Liver (tissue), 9 donors: ENCODE data around the gene MEF2D. TPM values are rescaled to one million over a fixed set of nuclear protein-coding genes. Genes with fewer than 3 reads are reported as not detected.

Experiments
- DNase-seq: peaks from one replicate; pipeline ENCODE4 v3.0.0-alpha.2; 2017; ENCODE audit warnings: low spot score
- H3K27ac ChIP-seq, 2 donors: one replicate each; pipeline ENCODE4 v1.7.0; 2013; ENCODE audit warnings: inconsistent platforms in 2 of 2, low read length in 2 of 2, control low read depth in 1 of 2, low read depth in 1 of 2, mild to moderate bottlenecking in 1 of 2
- H3K27me3 ChIP-seq, 4 donors: one replicate each; pipeline versions ENCODE4 v1.6.1 to v1.7.0; 2013; ENCODE audit warnings: low read length in 3 of 4, inconsistent platforms in 1 of 4, mild to moderate bottlenecking in 1 of 4, moderate library complexity in 1 of 4; ENCODE audit not compliant: control insufficient read depth in 4 of 4, insufficient read depth in 4 of 4
- H3K36me3 ChIP-seq, 4 donors: one replicate each; pipeline versions ENCODE4 v1.6.1 to v1.7.0; 2013; ENCODE audit warnings: low read length in 3 of 4, mild to moderate bottlenecking in 3 of 4, low read depth in 1 of 4, moderate library complexity in 1 of 4; ENCODE audit not compliant: control insufficient read depth in 4 of 4, insufficient read depth in 3 of 4
- H3K4me1 ChIP-seq, 4 donors: one replicate each; pipeline versions ENCODE4 v1.6.1 to v1.7.0; 2013; ENCODE audit warnings: low read length in 3 of 4, mild to moderate bottlenecking in 3 of 4, moderate library complexity in 1 of 4; ENCODE audit not compliant: control insufficient read depth in 4 of 4, insufficient read depth in 4 of 4
- H3K4me3 ChIP-seq, 3 donors: one replicate each; pipeline versions ENCODE4 v1.6.1 to v1.7.0; 2013; ENCODE audit warnings: low read length in 3 of 3, control low read depth in 1 of 3, low read depth in 1 of 3, mild to moderate bottlenecking in 1 of 3
- H3K9ac ChIP-seq, 2 donors: one replicate each; pipeline ENCODE4 v1.7.0; 2013; ENCODE audit warnings: low read length in 2 of 2, mild to moderate bottlenecking in 2 of 2, moderate library complexity in 2 of 2, control low read depth in 1 of 2, low read depth in 1 of 2
- H3K9me3 ChIP-seq, 4 donors: one replicate each; pipeline versions ENCODE4 v1.6.1 to v1.7.0; 2013; ENCODE audit warnings: low read length in 3 of 4; ENCODE audit not compliant: control insufficient read depth in 4 of 4
- ATF3 ChIP-seq: IDR thresholded peaks from 2 replicates; pipeline ENCODE4 v1.6.1; 2016; ENCODE audit warnings: antibody characterized with exemption
- FOXA1 ChIP-seq: IDR thresholded peaks from 2 replicates; pipeline ENCODE4 v1.6.1; 2016; ENCODE audit warnings: antibody characterized with exemption
- FOXA2 ChIP-seq: IDR thresholded peaks from 2 replicates; pipeline ENCODE4 v1.6.1; 2016; ENCODE audit warnings: antibody characterized with exemption
- GABPA ChIP-seq, 2 donors: IDR thresholded peaks in 1 of 2; conservative IDR thresholded peaks in 1 of 2; 2 replicates each; pipeline ENCODE4 v1.6.1; 2016; ENCODE audit warnings: antibody characterized with exemption in 2 of 2, mild to moderate bottlenecking in 1 of 2, moderate library complexity in 1 of 2
- HNF4A ChIP-seq, 2 donors: conservative IDR thresholded peaks; 2 replicates each; pipeline ENCODE4 v1.6.1; 2016; ENCODE audit warnings: antibody characterized with exemption in 2 of 2, mild to moderate bottlenecking in 2 of 2
- HNF4G ChIP-seq: IDR thresholded peaks from 2 replicates; pipeline ENCODE4 v1.6.1; 2016; ENCODE audit warnings: antibody characterized with exemption
- JUND ChIP-seq, 2 donors: IDR thresholded peaks; 2 replicates each; pipeline ENCODE4 v1.6.1; 2016; ENCODE audit warnings: antibody characterized with exemption in 2 of 2
- MAX ChIP-seq: IDR thresholded peaks from 2 replicates; pipeline ENCODE4 v1.6.1; 2016; ENCODE audit warnings: antibody characterized with exemption
- NR2F2 ChIP-seq: IDR thresholded peaks from 2 replicates; pipeline ENCODE4 v1.6.1; 2016; ENCODE audit warnings: antibody characterized with exemption
- RAD21 ChIP-seq, 2 donors: IDR thresholded peaks; 2 replicates each; pipeline ENCODE4 v1.6.1; 2016; ENCODE audit warnings: antibody characterized with exemption in 2 of 2, mild to moderate bottlenecking in 2 of 2
- REST ChIP-seq: IDR thresholded peaks from 2 replicates; pipeline ENCODE4 v1.6.1; 2016; ENCODE audit warnings: antibody characterized with exemption, mild to moderate bottlenecking
- RXRA ChIP-seq, 2 donors: IDR thresholded peaks; 2 replicates each; pipeline ENCODE4 v1.6.1; 2017 to 2018; ENCODE audit warnings: antibody characterized with exemption in 2 of 2, mild to moderate bottlenecking in 1 of 2
- TAF1 ChIP-seq: conservative IDR thresholded peaks from 2 replicates; pipeline ENCODE4 v1.6.1; 2016; ENCODE audit warnings: antibody characterized with exemption, mild to moderate bottlenecking
- YY1 ChIP-seq: IDR thresholded peaks from 2 replicates; pipeline ENCODE4 v1.6.1; 2016; ENCODE audit warnings: antibody characterized with exemption, mild to moderate bottlenecking
- ZBTB33 ChIP-seq: IDR thresholded peaks from 2 replicates; pipeline ENCODE4 v1.6.1; 2016; ENCODE audit warnings: antibody characterized with exemption
- WGBS: extraction: QIAGEN DNeasy Blood & Tissue Kit; methylation state at CpG from one replicate; pipeline ENCODE4 v1.1.7; 2013; 5-methylcytosine and 5-hydroxymethylcytosine counted together
- polyA plus RNA-seq, 2 donors: library from polyadenylated mRNA; stranded (reverse) in 1 of 2; unstranded in 1 of 2; fragments of 200-250 nt in 1 of 2; fragments of >200 nt in 1 of 2; fragmentation: Nextera tagmentation in 1 of 2; extraction: Ambion mirVana in 1 of 2; gene quantifications; one replicate each; pipeline versions ENCODE4 v1.2.1 to v1.2.3, GENCODE V29; 2013 to 2015
- total RNA-seq, 2 donors: library from RNA; depleted of rRNA; stranded (reverse); fragments of >200 nt; gene quantifications; one replicate each; pipeline ENCODE4 v1.2.3, GENCODE V29; 2014
- donor health status: healthy.
- donor health status: healthy.
- donor health status: healthy.
- donor health status: healthy.
- donor health status: healthy.

MEF2D gene
- total and polyA plus RNA-seq, 4 donors = 3.4 to 7.6 (median 5.5) TPM

- Histone ChIP-seq H3K27ac (no peak overlapping the region), H3K36me3 (peaks cover 0 to 3% (median 1%) of the 10 kb centered on the region in 4 donors), H3K9me3 (no peaks in the 10 kb centered on the region), H3K4me1 (peaks cover 13 to 51% (median 38%) of the 10 kb centered on the region in 4 donors), H3K9ac (no peak overlapping the region), H3K27me3 (no peaks in the 10 kb centered on the region), H3K4me3 (no peak overlapping the region)
- no peak for TF ChIP-seq FOXA1
- no peak for DNase-seq
- 75% methylated on average over 4 of the region's 4 CpGs for WGBS
Measured at GRCh38 chr1:156487862-156488261, 12.7 kb downstream of the MEF2D start.

- Histone ChIP-seq H3K9ac (no peak overlapping the region), H3K9me3 (no peaks in the 10 kb centered on the region), H3K27ac (no peak overlapping the region), H3K4me3 (no peak overlapping the region), H3K36me3 (peaks cover 5 to 15% (median 12%) of the 10 kb centered on the region in 4 donors), H3K27me3 (no peaks in the 10 kb centered on the region), H3K4me1 (peaks cover 12 to 41% (median 29%) of the 10 kb centered on the region in 4 donors)
- TF ChIP-seq REST (no peak), JUND (IDR thresholded peaks at IDR 0.05) (no peak), RXRA (IDR thresholded peaks at IDR 0.05) (no peak), TAF1 (no peak), FOXA2 (no peak), NR2F2 (no peak), MAX (no peak), ZBTB33 (no peak), HNF4G (no peak), RAD21 (IDR thresholded peaks at IDR 0.05) (no peak), GABPA (IDR thresholded peaks at IDR 0.05 in 1 of 2, conservative IDR thresholded peaks at IDR 0.05 in 1 of 2) (no peak), FOXA1 (no peak), ATF3 (no peak), HNF4A (conservative IDR thresholded peaks at IDR 0.05) (no peak), YY1 (no peak)
- 91% methylated on average over 7 of the region's 7 CpGs for WGBS
- DNase-seq = no peak
Measured at GRCh38 chr1:156486421-156487344, 13.9 kb downstream of the MEF2D start.
